Ascending aorta (tissue), 2 donors: ENCODE data around the gene BCAS1. TPM values are rescaled to one million over a fixed set of nuclear protein-coding genes. Genes with fewer than 3 reads are reported as not detected.

Source experiments
- DNase-seq, 2 donors: peaks; one replicate each; pipeline ENCODE4 v3.0.0-alpha.2; 2019; ENCODE audit warnings: low spot score in 2 of 2
- H3K27ac ChIP-seq, 2 donors: fragments of 200-600 bp; sonication (generic); one replicate each; pipeline ENCODE4 v1.5.1; 2016 to 2017; ENCODE audit warnings: mild to moderate bottlenecking in 1 of 2
- H3K27me3 ChIP-seq: fragments of 200-600 bp; sonication (generic); one replicate; pipeline ENCODE4 v1.5.1; 2017
- H3K36me3 ChIP-seq, 2 donors: fragments of 200-600 bp; sonication (generic); one replicate each; pipeline ENCODE4 v1.5.1; 2016
- H3K4me1 ChIP-seq, 2 donors: fragments of 200-600 bp; sonication (generic); one replicate each; pipeline ENCODE4 v1.5.1; 2016 to 2017; ENCODE audit warnings: mild to moderate bottlenecking in 1 of 2
- H3K4me3 ChIP-seq, 2 donors: fragments of 200-600 bp; sonication (generic); one replicate each; pipeline ENCODE4 v1.5.1; 2016 to 2017; ENCODE audit warnings: mild to moderate bottlenecking in 1 of 2
- H3K9me3 ChIP-seq, 2 donors: fragments of 200-600 bp; sonication (generic); one replicate each; pipeline ENCODE4 v1.5.1; 2016
- CTCF ChIP-seq, 3 experiments: fragments of 200-600 bp in 2 of 3; fragments of 450-650 bp in 1 of 3; sonication (generic) in 2 of 3; IDR thresholded peaks; one replicate each; pipeline ENCODE4 v1.5.1; 2016 to 2019; ENCODE audit warnings: antibody characterized with exemption in 3 of 3, mild to moderate bottlenecking in 1 of 3, moderate library complexity in 1 of 3
- intact Hi-C: fragments of 100-400 bp; cut with DNase I; formaldehyde crosslinking; loops from one replicate; pipeline ENCODE4 v1.15.1; 2023
- total RNA-seq: library from RNA; depleted of rRNA; stranded (reverse); fragments of >200 nt; gene quantifications from one replicate; pipeline ENCODE4 v1.1.0, GENCODE V29; 2016

Gene BCAS1
- total RNA-seq, 1 donor from 2014 or later, result not detected

DNA sequence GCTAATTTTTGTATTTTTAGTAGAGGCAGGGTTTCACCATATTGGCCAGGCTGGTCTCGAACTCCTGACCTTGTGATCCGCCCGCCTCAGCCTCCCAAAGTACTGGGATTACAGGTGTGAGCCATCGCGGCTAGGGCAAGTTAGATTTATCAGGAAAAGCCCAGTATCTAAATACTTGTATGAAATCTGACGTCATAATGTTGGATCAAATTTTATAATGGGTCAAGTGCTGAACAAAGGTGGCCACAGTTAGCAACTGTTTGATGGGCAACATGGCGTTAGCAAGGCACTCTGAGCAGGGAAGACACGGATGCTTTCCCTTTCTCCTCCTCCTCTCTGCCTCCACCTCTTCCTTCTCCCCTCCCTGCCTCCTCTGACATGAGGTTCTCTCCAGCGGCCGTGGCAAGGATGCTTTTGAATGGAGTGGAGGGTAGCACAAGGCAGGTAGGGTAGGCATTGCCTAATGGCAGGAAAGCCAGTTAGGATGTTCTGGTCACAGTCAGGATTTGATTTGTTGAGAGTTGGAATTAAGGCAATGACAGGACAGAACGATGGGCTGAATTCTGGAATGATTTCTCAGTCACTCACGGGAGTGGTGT, 149.6 kb downstream of the BCAS1 start:
- peaks cover 0 to 25% of the 10 kb centered on the region in 2 donors for H3K4me1 ChIP-seq
- TF ChIP-seq CTCF (IDR thresholded peaks at IDR 0.05), result no peak
- no peaks in the 10 kb centered on the region for H3K9me3 ChIP-seq
- no peak overlapping the region for H3K27ac ChIP-seq
- H3K27me3 ChIP-seq, result no peaks in the 10 kb centered on the region
- no peaks in the 10 kb centered on the region for H3K36me3 ChIP-seq
- intact Hi-C loops, result no loop called here
- no peak overlapping the region for H3K4me3 ChIP-seq
- DNase-seq, result no peak

- DNase-seq, result no peak
- intact Hi-C loops, result loop anchor here (5.0 to 10.0 kb wide), 2 partner anchors 48 to 285 kb away; partner anchors contain the start of gene PFDN4
- TF ChIP-seq CTCF (IDR thresholded peaks at IDR 0.05), result no peak
- H3K4me3 ChIP-seq, result no peak overlapping the region
- H3K9me3 ChIP-seq, result no peaks in the 10 kb centered on the region
- no peak overlapping the region for H3K27ac ChIP-seq
- no peaks in the 10 kb centered on the region for H3K27me3 ChIP-seq
- H3K36me3 ChIP-seq, result no peaks in the 10 kb centered on the region
- H3K4me1 ChIP-seq, result peaks cover 0 to 27% of the 10 kb centered on the region in 2 donors
These were observed 150.5 kb downstream of the BCAS1 start for GRCh38 chr20:53919886-53920285.

- H3K4me1 ChIP-seq, result peaks cover 0 to 33% of the 10 kb centered on the region in 2 donors
- no peaks in the 10 kb centered on the region for H3K36me3 ChIP-seq
- DNase-seq, result no peak
- no peaks in the 10 kb centered on the region for H3K9me3 ChIP-seq
- intact Hi-C loops, result loop anchor here (5.0 to 10.0 kb wide), 2 partner anchors 47 to 286 kb away; partner anchors contain the start of gene PFDN4
- no peak for TF ChIP-seq CTCF (IDR thresholded peaks at IDR 0.05)
- H3K27me3 ChIP-seq, result no peaks in the 10 kb centered on the region
- no peak overlapping the region for H3K27ac ChIP-seq
- H3K4me3 ChIP-seq, result no peak overlapping the region
These were observed 151.4 kb downstream of the BCAS1 start for GRCh38 chr20:53918949-53919361.

DNA sequence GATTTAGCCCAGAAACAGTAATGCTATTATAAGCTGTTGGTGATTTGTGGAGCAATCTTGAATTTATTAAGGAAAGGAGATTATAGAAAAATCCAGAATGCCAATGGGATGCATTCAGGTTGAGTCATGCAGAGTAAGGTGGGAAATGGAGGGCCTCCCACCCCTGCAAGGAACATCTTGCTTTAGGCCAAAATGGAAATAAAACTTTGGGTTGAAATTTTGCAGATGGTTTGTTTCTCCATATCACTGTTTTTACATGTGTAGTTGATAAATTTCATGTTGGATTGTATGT, 152.4 kb downstream of the BCAS1 start:
- Histone ChIP-seq H3K36me3 (no peaks in the 10 kb centered on the region), H3K9me3 (no peaks in the 10 kb centered on the region), H3K27ac (peak overlapping the region; percentile 68 to 87), H3K27me3 (no peaks in the 10 kb centered on the region), H3K4me1 (peaks cover 0 to 30% of the 10 kb centered on the region in 2 donors), H3K4me3 (no peak overlapping the region)
- intact Hi-C loops, result loop anchor here (5.0 to 10.0 kb wide), 2 partner anchors 46 to 287 kb away; partner anchors contain the start of gene PFDN4
- no peak for TF ChIP-seq CTCF (IDR thresholded peaks at IDR 0.05)
- no peak for DNase-seq

DNA sequence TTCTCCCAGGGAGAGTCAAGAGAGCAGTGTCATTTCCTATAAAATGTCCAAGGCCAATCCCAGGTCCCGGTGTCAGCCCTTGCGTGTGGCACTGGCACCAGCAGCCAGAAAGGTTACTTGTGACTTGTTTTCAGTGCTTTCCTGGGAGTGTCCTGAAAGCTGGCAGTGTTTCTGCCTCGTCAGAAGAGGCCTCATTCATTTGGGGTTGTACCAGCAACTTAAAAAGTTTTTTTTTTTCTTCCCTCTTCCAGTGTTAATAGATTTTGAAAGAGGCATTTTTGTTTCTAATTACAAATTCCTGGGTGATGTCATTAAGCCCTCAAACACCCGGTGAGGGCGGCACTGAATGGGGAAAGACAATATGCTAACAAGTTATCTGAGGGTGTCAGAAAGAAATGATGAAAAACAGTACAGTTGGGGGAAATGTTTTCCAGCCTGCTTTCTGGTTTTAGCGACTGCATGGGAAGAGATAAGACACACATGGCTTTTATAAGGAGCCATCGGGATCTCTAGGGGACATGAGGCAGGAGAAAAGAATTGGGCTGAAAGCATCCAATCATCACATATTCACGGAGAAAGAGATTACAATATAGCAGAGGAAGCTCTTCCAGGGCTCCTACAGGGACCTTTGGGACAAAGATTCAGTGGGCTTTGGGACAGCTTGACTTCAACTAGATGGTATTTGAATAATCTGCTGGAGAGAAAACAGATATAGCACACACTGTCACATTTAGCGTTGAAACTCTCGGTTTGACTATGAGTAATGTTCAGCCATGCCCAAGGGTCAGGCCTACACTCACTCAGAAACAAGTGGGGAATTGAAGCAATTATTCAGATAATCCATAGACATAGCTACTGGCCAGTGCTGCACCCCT, 153.0 kb downstream of the BCAS1 start:
- Histone ChIP-seq H3K27me3 (no peaks in the 10 kb centered on the region), H3K27ac (peak overlapping the region; percentile 68 to 87), H3K9me3 (no peaks in the 10 kb centered on the region), H3K4me1 (peaks cover 0 to 30% of the 10 kb centered on the region in 2 donors), H3K36me3 (no peaks in the 10 kb centered on the region), H3K4me3 (no peak overlapping the region)
- no peak for TF ChIP-seq CTCF (IDR thresholded peaks at IDR 0.05)
- intact Hi-C loops, result loop anchor here (2.0 to 10.0 kb wide), 3 partner anchors 17 to 287 kb away; partner anchors contain the start of gene PFDN4
- DNase-seq, result peak; percentile 45 to 91
